ENCODE data around the gene GSTM3.

- TF ChIP-seq, protein P1, sequence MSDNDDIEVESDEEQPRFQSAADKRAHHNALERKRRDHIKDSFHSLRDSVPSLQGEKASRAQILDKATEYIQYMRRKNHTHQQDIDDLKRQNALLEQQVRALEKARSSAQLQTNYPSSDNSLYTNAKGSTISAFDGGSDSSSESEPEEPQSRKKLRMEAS (IDR thresholded peaks at IDR 0.05), result no peak
- TF ChIP-seq NPAS2 (CRISPR knock-in tag; IDR thresholded peaks at IDR 0.05; ENCODE audit: borderline replicate concordance), result no peak
- no peak for TF ChIP-seq PHB2 (IDR thresholded peaks at IDR 0.05; ENCODE audit: partially characterized antibody)
- no peak for TF ChIP-seq EP300 (IDR thresholded peaks at IDR 0.05; ENCODE audit: low read depth in 2 of 2, low read length in 2 of 2)
- TF ChIP-seq EP300 (CRISPR knock-in tag; IDR thresholded peaks at IDR 0.05; ENCODE audit: borderline replicate concordance), result no peak
- TF ChIP-seq, protein P2, sequence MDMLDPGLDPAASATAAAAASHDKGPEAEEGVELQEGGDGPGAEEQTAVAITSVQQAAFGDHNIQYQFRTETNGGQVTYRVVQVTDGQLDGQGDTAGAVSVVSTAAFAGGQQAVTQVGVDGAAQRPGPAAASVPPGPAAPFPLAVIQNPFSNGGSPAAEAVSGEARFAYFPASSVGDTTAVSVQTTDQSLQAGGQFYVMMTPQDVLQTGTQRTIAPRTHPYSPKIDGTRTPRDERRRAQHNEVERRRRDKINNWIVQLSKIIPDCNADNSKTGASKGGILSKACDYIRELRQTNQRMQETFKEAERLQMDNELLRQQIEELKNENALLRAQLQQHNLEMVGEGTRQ (IDR thresholded peaks at IDR 0.05; ENCODE audit: low read depth, low read length), result no peak
- TF ChIP-seq, protein P2 (CRISPR knock-in tag; IDR thresholded peaks at IDR 0.05; ENCODE audit: borderline replicate concordance), result no peak
- TF ChIP-seq BHLHE40 (IDR thresholded peaks at IDR 0.05; ENCODE audit: low read length), result no peak
- TF ChIP-seq ATF7-NPFF (CRISPR knock-in tag; IDR thresholded peaks at IDR 0.05; ENCODE audit: low read depth), result no peak
- TF ChIP-seq, protein P3, sequence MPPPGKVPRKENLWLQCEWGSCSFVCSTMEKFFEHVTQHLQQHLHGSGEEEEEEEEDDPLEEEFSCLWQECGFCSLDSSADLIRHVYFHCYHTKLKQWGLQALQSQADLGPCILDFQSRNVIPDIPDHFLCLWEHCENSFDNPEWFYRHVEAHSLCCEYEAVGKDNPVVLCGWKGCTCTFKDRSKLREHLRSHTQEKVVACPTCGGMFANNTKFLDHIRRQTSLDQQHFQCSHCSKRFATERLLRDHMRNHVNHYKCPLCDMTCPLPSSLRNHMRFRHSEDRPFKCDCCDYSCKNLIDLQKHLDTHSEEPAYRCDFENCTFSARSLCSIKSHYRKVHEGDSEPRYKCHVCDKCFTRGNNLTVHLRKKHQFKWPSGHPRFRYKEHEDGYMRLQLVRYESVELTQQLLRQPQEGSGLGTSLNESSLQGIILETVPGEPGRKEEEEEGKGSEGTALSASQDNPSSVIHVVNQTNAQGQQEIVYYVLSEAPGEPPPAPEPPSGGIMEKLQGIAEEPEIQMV (CRISPR knock-in tag; IDR thresholded peaks at IDR 0.05; ENCODE audit: low read depth), result no peak
- TF ChIP-seq MTA1 (CRISPR knock-in tag; IDR thresholded peaks at IDR 0.05; ENCODE audit: borderline replicate concordance), result no peak
- TF ChIP-seq RCOR2 (CRISPR knock-in tag; IDR thresholded peaks at IDR 0.05), result no peak
- TF ChIP-seq JUND (CRISPR knock-in tag; IDR thresholded peaks at IDR 0.05), result no peak
- no peak for TF ChIP-seq CC2D1A (CRISPR knock-in tag; IDR thresholded peaks at IDR 0.05)
- TF ChIP-seq, protein P4, sequence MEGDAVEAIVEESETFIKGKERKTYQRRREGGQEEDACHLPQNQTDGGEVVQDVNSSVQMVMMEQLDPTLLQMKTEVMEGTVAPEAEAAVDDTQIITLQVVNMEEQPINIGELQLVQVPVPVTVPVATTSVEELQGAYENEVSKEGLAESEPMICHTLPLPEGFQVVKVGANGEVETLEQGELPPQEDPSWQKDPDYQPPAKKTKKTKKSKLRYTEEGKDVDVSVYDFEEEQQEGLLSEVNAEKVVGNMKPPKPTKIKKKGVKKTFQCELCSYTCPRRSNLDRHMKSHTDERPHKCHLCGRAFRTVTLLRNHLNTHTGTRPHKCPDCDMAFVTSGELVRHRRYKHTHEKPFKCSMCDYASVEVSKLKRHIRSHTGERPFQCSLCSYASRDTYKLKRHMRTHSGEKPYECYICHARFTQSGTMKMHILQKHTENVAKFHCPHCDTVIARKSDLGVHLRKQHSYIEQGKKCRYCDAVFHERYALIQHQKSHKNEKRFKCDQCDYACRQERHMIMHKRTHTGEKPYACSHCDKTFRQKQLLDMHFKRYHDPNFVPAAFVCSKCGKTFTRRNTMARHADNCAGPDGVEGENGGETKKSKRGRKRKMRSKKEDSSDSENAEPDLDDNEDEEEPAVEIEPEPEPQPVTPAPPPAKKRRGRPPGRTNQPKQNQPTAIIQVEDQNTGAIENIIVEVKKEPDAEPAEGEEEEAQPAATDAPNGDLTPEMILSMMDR (CRISPR knock-in tag; IDR thresholded peaks at IDR 0.05), result no peak
- TF ChIP-seq POLR2A (IDR thresholded peaks at IDR 0.05; ENCODE audit: insufficient read depth in 1 of 2, low read depth in 2 of 2, low read length in 2 of 2), result no peak
These were observed 10.9 kb upstream of the GSTM3 start for GRCh38 chr1:109751531-109752260.

Measured in HepG2 (cell line).